DOHH2 (cell line): ENCODE results near the gene GUCY2D.

Experiments used
- EZH2phosphoT487 ChIP-seq: fragments of 200-600 bp; sonication (generic); IDR thresholded peaks from 2 replicates; pipeline ENCODE4 v1.6.1; 2017; ENCODE audit warnings: borderline replicate concordance, mild to moderate bottlenecking, antibody characterized with exemption, low read length, moderate library complexity, mixed read lengths
- TF ChIP-seq, protein P1 (sequence below): fragments of 200-600 bp; sonication (generic); IDR thresholded peaks from one replicate; pipeline ENCODE4 v1.5.1; 2014; ENCODE audit warnings: antibody characterized with exemption, mild to moderate bottlenecking, low read depth, low read length; ENCODE audit not compliant: poor library complexity, severe bottlenecking

DNA sequence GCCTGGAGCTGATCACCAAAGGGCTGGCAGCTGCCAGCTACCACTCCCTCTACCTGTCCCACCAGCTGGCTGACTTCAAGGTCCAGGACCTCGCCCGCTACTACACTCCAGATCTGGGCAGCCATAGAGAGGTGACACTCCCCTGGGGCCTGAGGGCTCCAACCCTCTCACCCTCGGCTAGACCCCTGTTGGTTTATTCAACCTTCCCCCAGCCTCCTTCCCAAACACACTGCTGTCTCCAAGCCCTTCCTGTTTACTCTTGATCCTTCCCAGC, 67.1 kb downstream of the GUCY2D start:
- TF ChIP-seq, protein P1, sequence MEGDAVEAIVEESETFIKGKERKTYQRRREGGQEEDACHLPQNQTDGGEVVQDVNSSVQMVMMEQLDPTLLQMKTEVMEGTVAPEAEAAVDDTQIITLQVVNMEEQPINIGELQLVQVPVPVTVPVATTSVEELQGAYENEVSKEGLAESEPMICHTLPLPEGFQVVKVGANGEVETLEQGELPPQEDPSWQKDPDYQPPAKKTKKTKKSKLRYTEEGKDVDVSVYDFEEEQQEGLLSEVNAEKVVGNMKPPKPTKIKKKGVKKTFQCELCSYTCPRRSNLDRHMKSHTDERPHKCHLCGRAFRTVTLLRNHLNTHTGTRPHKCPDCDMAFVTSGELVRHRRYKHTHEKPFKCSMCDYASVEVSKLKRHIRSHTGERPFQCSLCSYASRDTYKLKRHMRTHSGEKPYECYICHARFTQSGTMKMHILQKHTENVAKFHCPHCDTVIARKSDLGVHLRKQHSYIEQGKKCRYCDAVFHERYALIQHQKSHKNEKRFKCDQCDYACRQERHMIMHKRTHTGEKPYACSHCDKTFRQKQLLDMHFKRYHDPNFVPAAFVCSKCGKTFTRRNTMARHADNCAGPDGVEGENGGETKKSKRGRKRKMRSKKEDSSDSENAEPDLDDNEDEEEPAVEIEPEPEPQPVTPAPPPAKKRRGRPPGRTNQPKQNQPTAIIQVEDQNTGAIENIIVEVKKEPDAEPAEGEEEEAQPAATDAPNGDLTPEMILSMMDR: no peak
- no peak for TF ChIP-seq EZH2phosphoT487
